ENCODE results near the gene ADNP2.

The ADNP2 gene, protein sequence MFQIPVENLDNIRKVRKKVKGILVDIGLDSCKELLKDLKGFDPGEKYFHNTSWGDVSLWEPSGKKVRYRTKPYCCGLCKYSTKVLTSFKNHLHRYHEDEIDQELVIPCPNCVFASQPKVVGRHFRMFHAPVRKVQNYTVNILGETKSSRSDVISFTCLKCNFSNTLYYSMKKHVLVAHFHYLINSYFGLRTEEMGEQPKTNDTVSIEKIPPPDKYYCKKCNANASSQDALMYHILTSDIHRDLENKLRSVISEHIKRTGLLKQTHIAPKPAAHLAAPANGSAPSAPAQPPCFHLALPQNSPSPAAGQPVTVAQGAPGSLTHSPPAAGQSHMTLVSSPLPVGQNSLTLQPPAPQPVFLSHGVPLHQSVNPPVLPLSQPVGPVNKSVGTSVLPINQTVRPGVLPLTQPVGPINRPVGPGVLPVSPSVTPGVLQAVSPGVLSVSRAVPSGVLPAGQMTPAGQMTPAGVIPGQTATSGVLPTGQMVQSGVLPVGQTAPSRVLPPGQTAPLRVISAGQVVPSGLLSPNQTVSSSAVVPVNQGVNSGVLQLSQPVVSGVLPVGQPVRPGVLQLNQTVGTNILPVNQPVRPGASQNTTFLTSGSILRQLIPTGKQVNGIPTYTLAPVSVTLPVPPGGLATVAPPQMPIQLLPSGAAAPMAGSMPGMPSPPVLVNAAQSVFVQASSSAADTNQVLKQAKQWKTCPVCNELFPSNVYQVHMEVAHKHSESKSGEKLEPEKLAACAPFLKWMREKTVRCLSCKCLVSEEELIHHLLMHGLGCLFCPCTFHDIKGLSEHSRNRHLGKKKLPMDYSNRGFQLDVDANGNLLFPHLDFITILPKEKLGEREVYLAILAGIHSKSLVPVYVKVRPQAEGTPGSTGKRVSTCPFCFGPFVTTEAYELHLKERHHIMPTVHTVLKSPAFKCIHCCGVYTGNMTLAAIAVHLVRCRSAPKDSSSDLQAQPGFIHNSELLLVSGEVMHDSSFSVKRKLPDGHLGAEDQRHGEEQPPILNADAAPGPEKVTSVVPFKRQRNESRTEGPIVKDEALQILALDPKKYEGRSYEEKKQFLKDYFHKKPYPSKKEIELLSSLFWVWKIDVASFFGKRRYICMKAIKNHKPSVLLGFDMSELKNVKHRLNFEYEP

DNA sequence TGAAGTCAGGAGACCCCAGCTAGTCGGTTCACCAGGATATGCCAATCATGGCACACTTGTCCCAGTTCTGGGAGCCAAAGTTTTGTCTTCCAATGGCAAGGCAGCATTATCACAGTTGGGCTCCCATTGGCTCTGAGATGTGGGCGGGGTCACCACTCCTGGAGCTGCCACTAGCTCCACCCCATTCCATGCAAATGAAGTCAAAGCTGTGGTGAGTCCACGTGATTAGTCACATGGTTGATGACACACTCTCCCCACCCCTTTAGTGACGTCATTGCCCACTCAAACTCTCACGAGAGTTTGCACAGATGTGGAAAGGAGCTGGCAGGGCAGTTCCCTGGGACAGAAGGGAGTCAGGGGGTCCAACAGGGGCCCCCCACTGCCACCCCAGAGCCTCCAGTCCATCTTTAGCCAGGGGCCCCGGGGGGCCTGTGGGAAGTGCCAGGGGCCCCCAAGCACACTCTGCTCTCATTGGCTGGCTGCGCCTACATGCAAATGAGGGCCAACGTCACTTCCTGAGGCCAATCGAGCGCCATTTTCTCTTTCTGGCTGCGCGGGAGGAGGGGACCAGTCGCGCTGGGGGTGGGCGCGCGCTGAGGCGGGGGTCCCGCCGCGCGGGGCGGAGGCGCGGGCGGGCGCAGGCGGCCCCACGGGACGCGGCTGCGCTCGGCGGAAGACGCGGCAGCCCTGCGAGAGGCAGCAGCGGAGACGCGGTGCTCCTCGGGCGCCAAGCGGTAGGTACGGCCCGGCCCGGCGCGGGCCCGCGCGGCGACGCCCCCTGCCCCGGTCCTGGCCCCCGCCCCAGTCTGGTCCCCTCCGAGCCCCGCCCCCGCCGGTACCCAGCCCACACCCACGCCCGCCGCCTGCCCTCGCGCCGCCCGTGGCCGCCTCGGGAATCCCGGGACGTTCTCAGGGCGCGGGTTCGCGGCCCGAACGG is at the start of gene ADNP2:
ADNP2 (plus strand) TSS at position 524 of the 937 bp plus-strand sequence. CDS start 8,281 bp downstream, outside the sequence.
- peak; percentile 85 for DNase-seq

DNA sequence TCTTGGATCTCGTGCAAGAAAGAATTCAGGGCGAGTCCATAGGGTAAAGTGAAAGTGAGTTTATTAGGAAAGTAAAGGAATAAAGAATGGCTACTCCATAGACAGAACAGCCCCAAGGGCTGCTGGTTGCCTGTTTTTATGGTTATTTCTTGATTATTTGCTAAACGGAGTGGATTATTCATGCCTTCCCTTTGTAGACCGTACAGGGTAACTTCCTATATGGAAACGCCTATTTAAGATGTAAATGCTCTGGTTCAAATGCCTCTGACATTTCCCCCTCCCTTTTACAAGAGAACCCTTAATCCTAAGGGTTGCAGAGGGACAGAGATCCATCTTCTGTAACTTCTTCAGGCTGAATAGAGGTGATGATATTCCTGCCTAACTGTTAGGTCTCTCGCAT is 49.1 kb upstream of the ADNP2 start:
- DNase-seq, result no peak

DNA sequence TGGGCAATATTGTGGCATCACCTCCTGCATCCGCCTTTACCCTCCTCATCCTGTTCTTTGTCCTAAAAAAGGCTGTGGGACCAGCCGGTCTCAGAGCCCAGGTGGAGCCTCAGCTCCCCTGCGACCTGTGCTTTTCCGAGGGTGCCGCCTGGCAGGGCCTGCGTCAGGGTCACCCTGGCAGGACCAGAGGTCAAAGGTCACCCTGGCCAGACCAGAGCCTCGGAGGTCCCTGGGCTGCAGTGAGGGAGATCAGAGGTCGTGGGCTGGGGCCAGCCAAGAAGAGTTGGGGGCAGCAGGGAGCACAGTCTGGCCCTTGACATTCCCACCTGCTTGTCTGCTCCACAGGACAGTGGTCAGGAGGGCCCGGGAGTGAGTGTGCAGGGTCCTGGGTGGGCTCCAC is 43.4 kb upstream of the ADNP2 start:
- DNase-seq, result no peak

DNA sequence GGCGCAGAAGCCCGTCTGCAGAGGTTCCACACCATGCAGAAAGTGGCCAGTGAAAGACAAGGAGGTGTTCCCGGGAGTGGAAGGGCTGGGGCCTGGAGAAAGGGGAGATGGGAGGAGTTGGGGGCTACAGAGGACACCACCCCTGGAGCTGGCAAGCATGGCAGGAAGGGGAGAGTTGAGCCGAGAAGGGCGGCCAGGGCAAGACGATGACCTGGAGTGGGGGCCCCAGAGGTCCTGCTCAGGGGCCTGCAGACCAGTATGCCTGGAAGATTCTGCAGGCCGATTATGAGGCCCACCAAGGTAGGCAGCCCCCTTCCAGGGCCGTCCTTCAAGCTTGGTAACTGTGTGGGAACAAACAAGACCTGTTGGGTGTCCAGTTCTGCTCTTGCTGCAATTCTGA is 41.7 kb upstream of the ADNP2 start:
- DNase-seq, result no peak

DNA sequence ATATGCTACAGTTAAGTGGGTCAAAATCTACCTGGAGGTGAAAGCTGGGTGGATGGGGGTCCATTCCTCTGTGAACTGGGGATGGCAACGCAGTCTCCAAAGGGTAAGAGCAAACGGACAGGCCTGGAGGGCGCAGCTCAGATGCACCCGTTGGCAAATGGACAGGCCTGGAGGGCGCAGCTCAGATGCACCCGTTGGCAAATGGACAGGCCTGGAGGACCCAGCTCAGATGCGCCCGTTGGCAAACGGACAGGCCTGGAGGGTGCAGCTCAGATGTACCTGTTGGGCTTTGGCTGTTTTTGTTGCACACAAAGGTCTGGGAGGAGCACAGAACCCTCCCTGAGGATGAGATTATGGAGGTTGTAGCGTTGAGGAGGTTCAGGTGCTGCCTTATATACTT is 41.2 kb upstream of the ADNP2 start:
- DNase-seq, result no peak

DNA sequence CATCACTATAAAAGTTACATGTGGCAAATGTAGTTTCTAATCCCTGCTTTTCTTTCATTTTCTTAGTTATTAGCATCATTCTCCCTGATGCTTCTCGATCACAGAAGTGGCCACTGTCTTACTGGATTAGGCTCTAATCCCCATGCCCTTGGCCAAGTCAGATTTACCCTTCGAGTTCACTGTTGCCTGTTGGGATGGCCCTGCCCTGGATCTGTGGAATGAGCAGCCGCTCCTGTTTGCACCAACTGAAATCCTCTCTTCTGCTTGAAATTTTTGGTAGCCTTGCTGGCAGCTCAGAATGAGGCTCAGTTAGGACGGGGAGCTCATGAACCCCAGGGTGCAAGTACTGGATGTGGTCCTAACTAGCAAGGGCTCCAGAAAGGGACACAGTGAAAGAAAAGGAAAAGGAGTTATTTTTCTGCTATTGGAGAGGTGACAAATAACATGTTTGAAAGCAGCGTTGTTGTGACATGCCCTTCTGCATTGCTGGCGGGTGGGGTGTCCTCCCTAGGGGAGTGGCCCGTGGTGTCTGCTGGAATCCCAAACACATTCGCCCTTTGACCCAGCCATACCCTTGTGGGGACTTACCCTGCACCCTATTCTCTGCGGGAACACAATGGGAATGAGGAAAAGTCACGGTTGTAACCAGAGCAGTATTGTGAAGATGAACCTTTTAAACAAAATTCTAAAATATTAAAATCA is 40.3 kb upstream of the ADNP2 start:
- DNase-seq, result no peak

DNA sequence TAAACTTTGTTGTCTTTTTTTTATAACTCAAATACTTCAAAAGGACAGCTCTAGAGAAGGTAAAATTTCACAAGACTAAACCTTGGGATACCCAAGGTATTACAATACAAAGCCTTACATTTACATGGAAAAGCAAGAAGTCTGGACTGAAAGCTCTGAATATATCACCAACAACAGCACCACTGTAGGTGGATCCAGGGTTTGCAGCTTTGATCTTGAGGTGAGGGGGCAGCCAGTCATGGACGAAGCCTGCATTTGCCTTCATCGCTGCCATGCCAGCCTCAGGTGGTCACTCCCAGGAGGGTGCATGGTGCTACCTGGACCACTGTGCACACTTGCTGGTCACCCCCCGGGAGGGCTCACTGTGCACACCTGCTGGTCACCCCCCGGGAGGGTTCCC is 38.2 kb upstream of the ADNP2 start:
- no peak for DNase-seq

DNA sequence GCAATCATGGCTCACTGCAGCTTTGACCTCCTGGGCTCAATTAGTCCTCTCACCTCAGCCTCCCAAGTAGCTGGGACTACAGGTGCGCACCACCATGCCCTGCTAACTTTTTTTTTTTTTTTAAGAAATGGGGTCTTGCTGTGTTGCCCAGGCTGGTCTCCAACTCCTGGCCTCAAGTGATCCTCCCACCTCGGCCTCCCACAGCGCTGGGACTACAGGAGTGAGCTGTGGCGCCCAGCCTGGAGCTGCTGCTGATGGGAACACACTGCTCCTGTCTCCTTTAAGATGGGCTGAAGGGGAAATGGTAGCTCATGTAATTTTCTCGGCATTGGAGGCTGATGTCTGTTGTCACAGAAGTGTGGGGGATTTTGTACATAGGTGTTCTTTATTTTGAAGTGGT is 34.9 kb upstream of the ADNP2 start:
- DNase-seq, result no peak

DNA sequence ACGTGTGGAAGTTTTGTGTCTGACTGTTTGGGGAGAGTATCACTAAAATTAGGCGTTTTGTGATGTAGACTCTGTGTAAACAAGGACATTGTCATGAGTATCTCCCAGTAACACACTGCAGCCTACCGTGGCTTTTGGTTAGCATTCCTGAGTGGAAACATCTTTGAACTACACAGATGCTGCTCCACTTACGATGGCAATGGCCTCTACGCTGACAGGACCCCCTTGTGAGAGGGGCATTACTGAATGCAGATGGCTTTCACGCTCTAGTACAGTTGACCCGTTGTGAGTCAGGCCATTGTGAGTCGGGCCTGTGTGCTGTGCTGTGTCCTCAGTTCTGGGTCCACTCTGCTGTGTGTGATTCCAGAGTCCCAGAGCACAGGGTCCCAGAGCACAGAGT is 34.4 kb upstream of the ADNP2 start:
- DNase-seq, result no peak

DNA sequence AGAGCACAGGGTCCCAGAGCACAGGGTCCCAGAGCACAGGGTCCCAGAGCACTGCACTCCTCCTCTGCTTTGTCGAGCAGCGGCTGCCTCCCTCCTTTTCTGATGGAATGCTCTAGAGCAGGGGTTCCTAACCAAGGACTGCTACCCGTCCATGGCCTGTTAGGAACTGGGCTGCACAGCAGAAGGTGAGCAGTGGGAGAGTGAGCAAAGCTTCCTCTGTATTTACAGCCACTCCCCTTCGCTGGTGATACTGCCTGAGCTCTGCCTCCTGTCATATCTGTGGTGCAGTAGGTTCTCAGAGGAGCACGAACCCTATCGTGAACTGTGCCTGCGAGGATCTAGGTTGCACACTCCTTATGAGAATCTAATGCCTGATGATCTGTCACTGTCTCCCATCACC is 33.1 kb upstream of the ADNP2 start:
- DNase-seq, result no peak

DNA sequence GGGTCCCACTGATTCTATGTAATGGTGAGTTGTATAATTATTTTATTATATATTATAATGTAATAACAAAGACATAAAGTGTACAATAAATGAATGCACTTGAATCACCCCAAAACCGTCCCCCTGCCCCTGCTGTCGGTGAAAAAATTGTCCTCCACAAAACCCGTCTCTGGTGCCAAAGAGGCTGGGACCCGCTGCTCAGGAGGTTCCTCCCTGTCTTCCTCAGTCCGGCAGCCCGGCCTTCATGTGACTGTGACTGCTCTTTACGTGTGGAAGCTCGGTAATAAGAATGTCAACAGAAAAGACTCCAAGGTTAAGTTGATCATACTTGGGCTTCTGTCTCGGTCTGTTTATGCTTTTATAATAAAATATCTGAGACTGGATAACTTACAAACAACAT is 32.7 kb upstream of the ADNP2 start:
- no peak for DNase-seq

DNA sequence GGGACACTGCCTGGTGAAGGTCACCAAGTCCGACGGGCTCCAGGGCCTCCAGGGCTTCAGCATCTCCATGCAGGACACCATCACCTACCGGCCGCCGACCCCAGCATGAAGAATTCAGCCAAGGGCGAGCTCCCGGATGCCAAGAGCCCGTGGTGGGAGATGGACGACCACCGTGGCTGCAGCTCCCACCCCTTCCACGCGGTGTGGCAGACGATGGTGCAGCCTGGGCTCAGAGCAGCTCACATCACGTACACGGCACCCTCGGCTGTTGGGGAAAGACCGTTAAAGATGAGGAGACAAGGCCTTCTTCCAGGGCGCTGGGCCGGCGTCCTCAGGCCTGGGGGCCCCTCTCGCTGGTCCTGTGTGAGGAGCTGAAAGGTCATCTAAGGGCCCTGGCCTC is 31.2 kb upstream of the ADNP2 start:
- no peak for DNase-seq

DNA sequence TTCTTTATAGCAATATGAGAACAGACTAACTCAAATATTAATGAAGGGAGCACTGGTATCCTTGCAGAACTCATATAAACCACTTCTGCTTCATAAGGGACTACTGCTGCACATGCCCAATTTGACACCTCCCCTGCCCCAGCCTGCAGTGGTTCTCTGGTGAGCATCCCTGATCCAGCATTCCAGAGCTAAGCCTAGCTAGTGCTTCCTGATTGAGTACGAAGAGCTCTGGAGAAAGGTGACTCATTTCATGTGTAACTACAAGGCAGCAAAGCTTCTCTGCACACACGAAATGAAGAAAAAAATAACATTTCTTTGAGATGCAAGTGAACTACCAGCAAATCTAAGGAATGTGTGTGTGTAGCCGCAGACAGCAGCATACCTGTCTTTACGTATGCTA is 22.8 kb upstream of the ADNP2 start:
- no peak for DNase-seq

DNA sequence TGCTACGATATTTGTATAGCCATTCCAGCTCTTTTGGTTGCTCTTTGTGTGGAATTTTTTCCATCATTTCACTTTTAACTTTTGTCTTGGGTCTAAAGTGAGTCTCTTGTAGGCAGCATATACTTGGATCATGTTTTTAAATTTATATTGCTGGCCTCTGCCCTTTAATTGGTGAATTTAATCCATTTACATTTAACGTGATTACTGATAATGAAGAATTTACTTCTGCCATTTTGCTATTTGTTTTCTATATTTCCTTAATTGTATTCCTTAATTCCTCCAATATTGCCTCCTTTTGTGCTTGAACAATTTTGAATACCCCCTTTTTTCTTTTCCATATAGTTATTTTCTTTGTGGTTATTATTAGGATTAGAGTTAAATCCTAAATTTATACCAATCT is 21.0 kb upstream of the ADNP2 start:
- no peak for DNase-seq

DNA sequence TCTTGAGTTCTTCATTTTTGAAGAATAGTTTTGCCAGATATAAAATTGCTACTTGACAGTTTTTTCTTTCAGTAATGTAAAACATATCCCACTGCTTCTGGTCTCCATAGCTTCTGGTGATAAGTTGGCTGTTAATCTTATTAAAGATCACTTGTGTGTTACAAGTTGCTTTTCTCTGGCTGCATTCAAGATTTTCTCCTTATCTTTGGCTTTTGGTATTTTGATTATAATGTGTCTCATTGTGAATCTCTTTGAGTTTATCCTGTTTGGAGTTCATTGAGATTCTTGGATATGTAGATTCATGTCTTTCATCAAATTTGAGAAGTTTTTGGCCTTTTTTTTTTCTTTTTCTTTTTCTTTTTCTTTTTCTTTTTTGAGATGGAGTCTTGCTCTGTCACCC is 20.2 kb upstream of the ADNP2 start:
- DNase-seq, result no peak

DNA sequence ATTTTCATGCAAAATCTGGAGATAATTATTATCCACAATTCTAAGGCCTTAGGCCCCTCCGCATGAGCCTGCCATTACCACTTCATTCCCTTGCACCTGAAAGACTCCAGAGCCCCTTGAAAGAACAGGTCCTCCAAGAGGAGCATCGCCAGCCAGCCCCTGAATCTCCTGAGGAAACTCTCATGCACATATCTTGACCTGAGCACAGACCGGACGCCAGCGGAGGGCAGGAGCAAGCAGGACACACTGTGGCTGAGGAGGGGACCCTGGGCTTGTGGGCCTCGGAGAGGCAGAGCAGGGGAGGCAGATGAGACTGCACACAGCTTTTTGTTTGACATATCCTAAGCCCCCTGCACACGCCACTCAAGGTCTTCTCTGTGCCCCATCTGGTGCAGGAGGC is 13.6 kb upstream of the ADNP2 start:
- no peak for DNase-seq

DNA sequence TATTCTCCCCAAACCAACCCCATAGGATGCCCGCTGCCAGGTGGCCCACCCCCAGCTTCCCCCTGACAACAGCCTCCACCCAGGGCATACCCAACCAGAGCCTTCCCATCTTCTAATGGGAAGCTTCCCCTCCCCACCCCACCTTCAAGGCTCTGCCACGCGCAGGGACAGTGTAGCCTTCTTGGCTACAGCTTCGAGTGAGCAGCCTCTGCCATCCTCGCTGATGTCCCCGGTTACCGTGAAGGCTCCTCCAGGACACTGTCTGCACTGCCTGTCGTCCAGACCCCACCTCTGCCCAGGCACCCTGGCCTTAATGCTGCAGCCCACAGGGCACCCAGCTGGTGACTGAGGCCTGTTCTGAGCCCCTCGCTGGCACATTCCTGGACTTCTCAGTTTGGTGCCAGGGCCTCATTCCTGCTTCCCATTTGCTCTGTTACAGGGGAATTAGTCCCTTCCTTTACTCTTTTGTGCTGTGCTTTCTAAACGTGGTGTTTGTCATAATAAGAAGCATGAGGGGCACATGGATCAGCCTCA is 13.0 kb upstream of the ADNP2 start:
- no peak for DNase-seq

DNA sequence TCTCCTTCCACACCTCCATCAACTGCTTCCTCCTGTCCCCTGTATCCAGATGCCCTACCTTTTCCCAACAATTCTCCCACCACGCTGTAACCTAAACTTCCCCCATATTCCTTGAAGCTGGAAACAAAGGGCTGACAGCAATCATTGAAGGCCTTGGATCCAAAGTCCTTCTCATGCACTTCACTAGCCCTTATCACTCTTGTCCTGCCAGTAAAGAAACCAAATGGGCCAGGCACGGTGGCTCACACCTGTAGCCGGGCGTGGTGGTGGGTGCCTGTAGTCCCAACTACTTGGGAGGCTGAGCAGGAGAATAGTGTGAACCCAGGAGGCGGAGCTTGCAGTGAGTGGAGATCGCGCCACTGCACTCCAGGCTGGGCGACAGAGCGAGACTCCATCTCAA is 11.9 kb upstream of the ADNP2 start:
- DNase-seq, result no peak

DNA sequence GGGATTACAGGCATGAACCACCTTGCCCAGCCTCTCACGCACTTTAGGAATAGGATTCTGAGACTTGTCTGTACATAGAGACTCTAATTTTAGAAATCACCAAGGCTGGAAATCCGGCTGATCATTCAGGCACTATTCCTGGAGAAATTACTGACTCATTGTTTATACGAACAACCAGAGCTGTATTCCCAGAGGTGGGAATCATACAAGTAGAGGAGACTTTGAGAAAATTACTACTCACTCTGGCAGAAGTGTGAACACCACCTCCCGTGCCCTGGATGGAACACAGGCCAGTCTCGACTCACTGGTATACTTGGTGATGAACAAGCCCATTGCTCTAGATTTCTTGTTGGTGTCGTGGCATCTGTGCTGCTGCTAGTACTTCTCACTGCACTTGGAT is 5.8 kb upstream of the ADNP2 start:
- DNase-seq, result no peak

DNA sequence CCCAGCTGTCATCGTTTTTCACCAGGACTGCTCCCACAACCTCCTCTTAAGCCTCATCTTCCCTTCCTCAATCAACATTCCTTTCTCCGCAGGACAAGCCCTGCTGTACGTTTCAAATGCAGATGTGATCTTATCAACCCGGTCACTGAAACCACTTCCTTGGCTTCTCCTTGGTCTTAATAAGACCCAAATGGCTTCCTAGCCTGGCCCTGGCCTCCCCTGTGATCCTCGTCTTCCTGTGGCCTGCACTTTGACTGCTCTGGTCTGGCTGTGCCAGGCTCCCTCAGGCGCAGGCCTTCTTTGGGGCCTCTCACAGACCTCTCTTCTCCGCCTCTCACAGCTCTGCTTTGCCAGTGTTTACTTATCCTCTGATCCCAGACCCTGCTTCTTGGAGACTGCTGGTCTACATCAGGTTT is 4.7 kb upstream of the ADNP2 start:
- no peak for DNase-seq

DNA sequence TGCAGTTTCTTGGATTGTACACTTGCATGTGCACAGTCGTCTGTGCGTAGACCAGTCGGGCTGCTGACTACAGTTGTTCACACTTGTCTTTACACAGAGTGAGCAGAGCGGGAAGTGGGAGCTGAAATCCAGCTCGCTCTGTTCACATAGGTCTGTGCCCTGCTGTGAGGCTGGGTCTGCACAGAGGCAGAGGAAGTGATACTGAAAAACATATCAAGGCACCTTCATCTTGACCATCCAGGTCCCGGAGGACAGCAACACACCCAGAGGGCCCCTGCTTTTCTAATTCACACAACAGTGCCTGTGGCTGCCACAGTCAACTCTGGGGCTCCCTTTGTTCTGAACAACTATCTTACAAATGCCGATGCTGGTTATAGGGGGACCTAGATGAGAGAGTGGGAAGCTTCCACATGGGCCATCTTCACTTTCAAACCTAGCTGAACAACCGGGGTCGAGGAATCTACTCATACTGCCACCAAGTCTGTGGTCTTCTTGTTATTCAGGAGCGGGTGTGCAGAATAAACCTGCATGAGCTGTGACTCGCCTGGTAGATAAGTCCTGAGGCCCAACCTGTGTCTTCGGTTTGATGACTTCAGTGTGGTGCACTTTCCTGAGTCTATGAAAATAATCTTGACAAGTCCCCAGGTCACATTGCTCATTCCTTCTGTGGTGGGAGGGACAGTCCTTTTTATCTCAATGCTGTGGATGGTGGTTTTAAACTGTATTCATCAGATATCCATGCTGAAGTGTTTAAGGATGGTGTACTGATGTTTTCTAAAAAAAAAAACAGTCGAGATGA is 3.5 kb upstream of the ADNP2 start:
- DNase-seq, result no peak
